Ammon's horn (tissue), 1 donor: ENCODE data around the gene NRXN3.
A peak's percentile ranks its signal among the peaks of the same experiment; 100 is the strongest.

Source experiments
- DNase-seq: peaks from one replicate; pipeline ENCODE4 v3.0.0-alpha.2; 2016; ENCODE audit warnings: low spot score

NRXN3 gene

GRCh38 chr14:78714711-78715110 is 544.5 kb downstream of the NRXN3 start:
- DNase-seq: no peak

GRCh38 chr14:78721756-78722480 is 551.7 kb downstream of the NRXN3 start:
- DNase-seq: no peak

GRCh38 chr14:78725086-78725485 is 554.9 kb downstream of the NRXN3 start:
- no peak for DNase-seq

GRCh38 chr14:78737116-78737515 is 566.9 kb downstream of the NRXN3 start:
- DNase-seq: no peak

- no peak for DNase-seq
These were observed 567.4 kb downstream of the NRXN3 start for GRCh38 chr14:78737601-78738000.

- DNase-seq: no peak
These were observed 576.0 kb downstream of the NRXN3 start for GRCh38 chr14:78746086-78746595.

- no peak for DNase-seq
These were observed 577.6 kb downstream of the NRXN3 start for GRCh38 chr14:78747813-78748212.

- DNase-seq: peak; percentile 64
These were observed 582.5 kb downstream of the NRXN3 start for GRCh38 chr14:78752518-78753188.

GRCh38 chr14:78754059-78754458 is 583.9 kb downstream of the NRXN3 start:
- no peak for DNase-seq

- peak; percentile 52 for DNase-seq
These were observed 588.2 kb downstream of the NRXN3 start for GRCh38 chr14:78758333-78758732.

- DNase-seq: no peak
These were observed 592.2 kb downstream of the NRXN3 start for GRCh38 chr14:78762331-78762730.

- DNase-seq: no peak
These were observed 593.6 kb downstream of the NRXN3 start for GRCh38 chr14:78763746-78764145.

GRCh38 chr14:78764240-78764639 is 594.1 kb downstream of the NRXN3 start:
- DNase-seq: no peak

GRCh38 chr14:78764645-78765044 is 594.5 kb downstream of the NRXN3 start:
- DNase-seq: no peak

GRCh38 chr14:78767436-78767835 is 597.3 kb downstream of the NRXN3 start:
- no peak for DNase-seq

GRCh38 chr14:78782551-78782950 is 612.4 kb downstream of the NRXN3 start:
- no peak for DNase-seq

GRCh38 chr14:78785265-78785664 is 615.1 kb downstream of the NRXN3 start:
- DNase-seq: no peak

- DNase-seq: no peak
These were observed 618.5 kb downstream of the NRXN3 start for GRCh38 chr14:78788467-78789360.

- DNase-seq: peak; percentile 11
These were observed 620.1 kb downstream of the NRXN3 start for GRCh38 chr14:78790271-78790670.

- no peak for DNase-seq
These were observed 628.6 kb downstream of the NRXN3 start for GRCh38 chr14:78798757-78799156.

GRCh38 chr14:78805570-78805969 is 635.4 kb downstream of the NRXN3 start:
- DNase-seq: peak; percentile 25

- no peak for DNase-seq
These were observed 652.9 kb downstream of the NRXN3 start for GRCh38 chr14:78823035-78823434.
